ENCODE results near the gene MED13.

DNA sequence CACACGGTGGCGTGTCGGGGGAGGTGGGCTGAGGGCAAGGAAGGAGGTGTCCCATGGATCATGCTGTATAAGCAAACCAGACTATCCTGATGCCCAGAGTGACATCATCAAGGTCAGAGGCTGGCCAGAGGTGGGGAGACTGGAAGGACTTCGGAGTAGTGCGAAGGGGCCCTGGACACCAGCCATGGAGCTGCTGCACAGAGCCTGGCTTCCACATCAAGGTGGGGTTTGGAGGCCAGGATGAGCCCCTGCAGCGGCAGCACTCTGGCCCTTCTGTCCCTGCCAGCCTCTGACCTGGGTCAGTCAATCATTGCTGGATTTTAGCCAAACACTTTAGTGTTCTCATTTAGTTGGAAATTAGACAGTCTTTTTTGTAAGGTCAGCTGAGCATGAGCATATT lies 34.8 kb downstream of the MED13 start:
- TF ChIP-seq FOXA1 (IDR thresholded peaks at IDR 0.05) (no peak), NFRKB (IDR thresholded peaks at IDR 0.05) (no peak), SP1 (IDR thresholded peaks at IDR 0.05) (no peak), SUZ12 (IDR thresholded peaks at IDR 0.05) (no peak), HDGF (IDR thresholded peaks at IDR 0.05; ENCODE audit: borderline replicate concordance) (no peak), ELF4 (IDR thresholded peaks at IDR 0.05) (no peak), TARDBP (IDR thresholded peaks at IDR 0.05) (no peak), FOXM1 (IDR thresholded peaks at IDR 0.05; ENCODE audit: borderline replicate concordance) (no peak), BHLHE40 (IDR thresholded peaks at IDR 0.05; ENCODE audit: borderline replicate concordance) (no peak), ZNF384 (IDR thresholded peaks at IDR 0.05) (no peak)

Measured in HEK293T (cell line).